ENCODE results near the gene WIPI1. TPM values are rescaled to one million over a fixed set of nuclear protein-coding genes. Genes with fewer than 3 reads are reported as not detected.

WIPI1 gene
- total RNA-seq, 1 experiment from 2014 or later, result 0.43 TPM

DNA sequence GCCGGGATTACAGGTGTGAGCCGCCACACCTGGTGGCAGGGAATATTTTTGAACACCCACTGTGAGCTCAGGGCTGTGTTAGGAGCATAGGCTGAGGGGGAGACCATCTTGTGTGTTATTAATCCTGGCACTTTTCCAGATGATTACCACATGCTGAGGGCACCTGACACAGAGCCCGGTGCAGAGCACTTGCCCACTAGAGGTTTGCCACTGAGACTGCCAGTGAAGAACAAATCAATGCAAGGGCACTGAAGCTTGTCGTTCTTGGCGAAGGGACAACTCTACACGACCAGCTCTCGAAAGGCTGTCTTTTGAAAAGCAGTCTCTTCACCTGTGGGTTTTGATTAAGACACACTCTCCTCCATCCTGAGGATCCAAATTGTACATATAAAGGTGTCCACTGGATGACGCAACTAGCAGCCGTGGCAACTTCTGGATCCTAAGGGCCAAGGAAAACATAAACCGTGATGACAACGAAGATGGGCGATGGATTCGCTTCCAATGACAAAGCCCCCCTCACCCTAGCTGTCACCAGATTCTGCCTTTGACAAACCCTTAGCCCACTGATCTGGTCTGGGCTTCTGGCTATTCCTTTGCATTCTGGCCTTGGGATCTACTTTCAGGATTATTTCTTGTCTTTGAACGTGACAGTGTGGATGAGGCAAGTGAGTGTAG, 28.7 kb downstream of the WIPI1 start:
- BruUV-seq (replicated peaks), result no TSS peak
- CTCF ChIA-PET, result no interaction called here

GRCh38 chr17:68427575-68427974, 29.7 kb downstream of the WIPI1 start:
- intact Hi-C loops (cut with micrococcal nuclease; ENCODE audit: unreplicated experiment), result no loop called here
- H3K36me3 ChIP-seq (ENCODE audit: insufficient read depth, low read length, poor library complexity, severe bottlenecking), result no peaks in the 10 kb centered on the region
- TF ChIP-seq EZH2 (IDR thresholded peaks at IDR 0.05; ENCODE audit: borderline replicate concordance, low read depth, low read length, poor library complexity, severe bottlenecking), result no peak
- TF ChIP-seq, protein P1, sequence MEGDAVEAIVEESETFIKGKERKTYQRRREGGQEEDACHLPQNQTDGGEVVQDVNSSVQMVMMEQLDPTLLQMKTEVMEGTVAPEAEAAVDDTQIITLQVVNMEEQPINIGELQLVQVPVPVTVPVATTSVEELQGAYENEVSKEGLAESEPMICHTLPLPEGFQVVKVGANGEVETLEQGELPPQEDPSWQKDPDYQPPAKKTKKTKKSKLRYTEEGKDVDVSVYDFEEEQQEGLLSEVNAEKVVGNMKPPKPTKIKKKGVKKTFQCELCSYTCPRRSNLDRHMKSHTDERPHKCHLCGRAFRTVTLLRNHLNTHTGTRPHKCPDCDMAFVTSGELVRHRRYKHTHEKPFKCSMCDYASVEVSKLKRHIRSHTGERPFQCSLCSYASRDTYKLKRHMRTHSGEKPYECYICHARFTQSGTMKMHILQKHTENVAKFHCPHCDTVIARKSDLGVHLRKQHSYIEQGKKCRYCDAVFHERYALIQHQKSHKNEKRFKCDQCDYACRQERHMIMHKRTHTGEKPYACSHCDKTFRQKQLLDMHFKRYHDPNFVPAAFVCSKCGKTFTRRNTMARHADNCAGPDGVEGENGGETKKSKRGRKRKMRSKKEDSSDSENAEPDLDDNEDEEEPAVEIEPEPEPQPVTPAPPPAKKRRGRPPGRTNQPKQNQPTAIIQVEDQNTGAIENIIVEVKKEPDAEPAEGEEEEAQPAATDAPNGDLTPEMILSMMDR (conservative IDR thresholded peaks at IDR 0.05; ENCODE audit: low read depth, low read length), result no peak
- H3K27me3 ChIP-seq (replicated peaks; ENCODE audit: insufficient read depth, low read depth, low read length, poor library complexity), result no peaks in the 10 kb centered on the region
- no peak overlapping the region for H3K4me3 ChIP-seq (ENCODE audit: low read depth, low read length, poor library complexity, severe bottlenecking)
- H3K4me1 ChIP-seq (ENCODE audit: insufficient read depth, low read length, poor library complexity, severe bottlenecking), result no peaks in the 10 kb centered on the region
- H3K27ac ChIP-seq (ENCODE audit: low read depth, low read length, poor library complexity, severe bottlenecking), result no peak overlapping the region
- H3K9me3 ChIP-seq (ENCODE audit: low read depth, low read length, poor library complexity, severe bottlenecking), result no peaks in the 10 kb centered on the region
- no peak for DNase-seq (ENCODE audit: low spot score)
- ChIA-PET CTCF (interaction anchor here (0.6 to 0.7 kb wide), 2 partner anchors 107 to 274 kb away, joined by 3 to 5 read pairs; no protein-coding TSS in a partner anchor), POLR2A (ENCODE audit: low non-redundant PET) (no interaction called here)
- BruUV-seq (replicated peaks), result no TSS peak

More for the DNA sequence above, 28.7 kb downstream of the WIPI1 start:
- Histone ChIP-seq H3K9me3 (ENCODE audit: low read depth, low read length, poor library complexity, severe bottlenecking) (no peaks in the 10 kb centered on the region), H3K27me3 (replicated peaks; ENCODE audit: insufficient read depth, low read depth, low read length, poor library complexity) (no peaks in the 10 kb centered on the region), H3K4me3 (ENCODE audit: low read depth, low read length, poor library complexity, severe bottlenecking) (no peak overlapping the region), H3K36me3 (ENCODE audit: insufficient read depth, low read length, poor library complexity, severe bottlenecking) (no peaks in the 10 kb centered on the region), H3K4me1 (ENCODE audit: insufficient read depth, low read length, poor library complexity, severe bottlenecking) (no peaks in the 10 kb centered on the region), H3K27ac (ENCODE audit: low read depth, low read length, poor library complexity, severe bottlenecking) (no peak overlapping the region)
- no peak for TF ChIP-seq EZH2 (IDR thresholded peaks at IDR 0.05; ENCODE audit: borderline replicate concordance, low read depth, low read length, poor library complexity, severe bottlenecking)
- TF ChIP-seq, protein P1 (conservative IDR thresholded peaks at IDR 0.05; ENCODE audit: low read depth, low read length), result no peak
- DNase-seq (ENCODE audit: low spot score), result no peak
- POLR2A ChIA-PET (ENCODE audit: low non-redundant PET), result no interaction called here
- intact Hi-C loops (cut with micrococcal nuclease; ENCODE audit: unreplicated experiment), result no loop called here

DNA sequence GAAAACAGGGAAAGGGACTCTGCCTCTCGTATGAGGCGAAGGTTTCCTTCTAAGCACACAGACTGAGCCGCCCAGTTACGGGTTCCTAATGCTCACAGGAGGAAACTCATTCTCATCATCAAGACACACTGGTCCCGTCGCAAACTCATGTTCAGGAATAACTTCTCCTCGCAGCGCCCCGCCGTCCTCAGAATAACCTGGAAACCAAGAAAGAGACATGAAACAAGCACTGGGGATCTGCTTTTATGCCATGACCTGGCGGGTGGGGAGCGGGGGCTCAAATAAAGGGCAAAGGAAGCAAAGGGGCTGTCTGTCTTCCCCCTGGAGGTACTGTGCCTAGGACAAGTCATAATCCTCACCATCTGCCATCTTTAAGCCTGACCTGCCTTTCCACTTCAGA, 31.3 kb downstream of the WIPI1 start:
- Histone ChIP-seq H3K4me1 (ENCODE audit: insufficient read depth, low read length, poor library complexity, severe bottlenecking) (no peaks in the 10 kb centered on the region), H3K27me3 (replicated peaks; ENCODE audit: insufficient read depth, low read depth, low read length, poor library complexity) (peaks cover 3% of the 10 kb centered on the region), H3K36me3 (ENCODE audit: insufficient read depth, low read length, poor library complexity, severe bottlenecking) (no peaks in the 10 kb centered on the region), H3K9me3 (ENCODE audit: low read depth, low read length, poor library complexity, severe bottlenecking) (no peaks in the 10 kb centered on the region), H3K27ac (ENCODE audit: low read depth, low read length, poor library complexity, severe bottlenecking) (no peak overlapping the region), H3K4me3 (ENCODE audit: low read depth, low read length, poor library complexity, severe bottlenecking) (no peak overlapping the region)
- CTCF ChIA-PET, result no interaction called here
- DNase-seq (ENCODE audit: low spot score), result no peak
- TF ChIP-seq, protein P1 (conservative IDR thresholded peaks at IDR 0.05; ENCODE audit: low read depth, low read length), result no peak
- TF ChIP-seq EZH2 (IDR thresholded peaks at IDR 0.05; ENCODE audit: borderline replicate concordance, low read depth, low read length, poor library complexity, severe bottlenecking), result no peak
- POLR2A ChIA-PET (ENCODE audit: low non-redundant PET), result no interaction called here
- intact Hi-C loops (cut with micrococcal nuclease; ENCODE audit: unreplicated experiment), result no loop called here
- BruUV-seq (replicated peaks), result no TSS peak

Measured in A673 (cell line).